PC-9 (cell line): ENCODE measurements around the gene EDRF1.

Source experiments
- EZH2 ChIP-seq: fragments of 200-600 bp; sonication (generic); IDR thresholded peaks from 2 replicates; pipeline ENCODE4 v1.8.0; 2017; ENCODE audit warnings: antibody characterized with exemption, low read depth
- TF ChIP-seq, protein P1 (sequence below): fragments of 200-600 bp; sonication (generic); conservative IDR thresholded peaks from 2 replicates; pipeline ENCODE4 v1.6.1; 2017; ENCODE audit warnings: mixed run types, antibody characterized with exemption, mild to moderate bottlenecking, moderate library complexity

DNA sequence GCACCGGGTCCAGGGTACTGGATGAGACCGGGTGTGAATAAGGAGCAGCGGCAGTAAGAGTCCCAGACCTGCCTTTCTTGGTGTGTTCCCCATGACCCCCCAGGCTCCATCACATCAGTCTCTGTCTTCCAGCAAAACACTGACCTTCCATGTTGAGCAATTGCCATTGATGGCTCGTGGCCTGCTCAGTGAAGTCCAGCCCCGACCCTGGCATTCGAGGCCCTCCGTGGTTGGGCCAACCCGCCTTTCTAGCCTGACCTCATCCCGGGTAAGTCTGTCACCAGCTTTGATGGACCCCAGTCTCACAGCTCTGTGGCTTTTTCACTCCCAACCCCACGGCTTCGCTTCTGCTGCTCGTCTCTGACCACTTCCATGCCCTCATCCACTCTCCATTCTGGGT, 49.7 kb downstream of the EDRF1 start:
- TF ChIP-seq, protein P1, sequence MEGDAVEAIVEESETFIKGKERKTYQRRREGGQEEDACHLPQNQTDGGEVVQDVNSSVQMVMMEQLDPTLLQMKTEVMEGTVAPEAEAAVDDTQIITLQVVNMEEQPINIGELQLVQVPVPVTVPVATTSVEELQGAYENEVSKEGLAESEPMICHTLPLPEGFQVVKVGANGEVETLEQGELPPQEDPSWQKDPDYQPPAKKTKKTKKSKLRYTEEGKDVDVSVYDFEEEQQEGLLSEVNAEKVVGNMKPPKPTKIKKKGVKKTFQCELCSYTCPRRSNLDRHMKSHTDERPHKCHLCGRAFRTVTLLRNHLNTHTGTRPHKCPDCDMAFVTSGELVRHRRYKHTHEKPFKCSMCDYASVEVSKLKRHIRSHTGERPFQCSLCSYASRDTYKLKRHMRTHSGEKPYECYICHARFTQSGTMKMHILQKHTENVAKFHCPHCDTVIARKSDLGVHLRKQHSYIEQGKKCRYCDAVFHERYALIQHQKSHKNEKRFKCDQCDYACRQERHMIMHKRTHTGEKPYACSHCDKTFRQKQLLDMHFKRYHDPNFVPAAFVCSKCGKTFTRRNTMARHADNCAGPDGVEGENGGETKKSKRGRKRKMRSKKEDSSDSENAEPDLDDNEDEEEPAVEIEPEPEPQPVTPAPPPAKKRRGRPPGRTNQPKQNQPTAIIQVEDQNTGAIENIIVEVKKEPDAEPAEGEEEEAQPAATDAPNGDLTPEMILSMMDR, result no peak
- TF ChIP-seq EZH2, result no peak
